ENCODE results near the gene PDLIM5.
A peak's percentile ranks its signal among the peaks of the same experiment; 100 is the strongest.

Gene PDLIM5

GRCh38 chr4:94689155-94689860 lies 237.6 kb downstream of the PDLIM5 start:
- Histone ChIP-seq H3K36me3 (ENCODE audit: control insufficient read depth in 1 of 2, insufficient read depth in 2 of 2, low read length in 2 of 2) (no peaks in the 10 kb centered on the region), H3K4me3 (ENCODE audit: low read depth in 1 of 2, low read length in 2 of 2) (no peak overlapping the region), H3K27ac (ENCODE audit: low read length) (no peak overlapping the region), H3K27me3 (ENCODE audit: low read depth, low read length) (no peaks in the 10 kb centered on the region), H3K4me1 (ENCODE audit: control insufficient read depth in 1 of 2, insufficient read depth in 2 of 2, low read length in 2 of 2) (no peaks in the 10 kb centered on the region), H3K9me3 (ENCODE audit: control insufficient read depth in 1 of 2, low read length in 2 of 2) (no peaks in the 10 kb centered on the region)

- Histone ChIP-seq H3K4me3 (ENCODE audit: low read depth in 1 of 2, low read length in 2 of 2) (no peak overlapping the region), H3K4me1 (ENCODE audit: control insufficient read depth in 1 of 2, insufficient read depth in 2 of 2, low read length in 2 of 2) (no peaks in the 10 kb centered on the region), H3K9me3 (ENCODE audit: control insufficient read depth in 1 of 2, low read length in 2 of 2) (no peaks in the 10 kb centered on the region), H3K27me3 (ENCODE audit: low read depth, low read length) (no peaks in the 10 kb centered on the region), H3K27ac (ENCODE audit: low read length) (no peak overlapping the region), H3K36me3 (ENCODE audit: control insufficient read depth in 1 of 2, insufficient read depth in 2 of 2, low read length in 2 of 2) (no peaks in the 10 kb centered on the region)
Observed at GRCh38 chr4:94690851-94691254, 239.1 kb downstream of the PDLIM5 start.

GRCh38 chr4:94691552-94691951 lies 239.8 kb downstream of the PDLIM5 start:
- no peaks in the 10 kb centered on the region for H3K27me3 ChIP-seq (ENCODE audit: low read depth, low read length)
- no peaks in the 10 kb centered on the region for H3K4me1 ChIP-seq (ENCODE audit: control insufficient read depth in 1 of 2, insufficient read depth in 2 of 2, low read length in 2 of 2)
- H3K9me3 ChIP-seq (ENCODE audit: control insufficient read depth in 1 of 2, low read length in 2 of 2): no peaks in the 10 kb centered on the region
- no peaks in the 10 kb centered on the region for H3K36me3 ChIP-seq (ENCODE audit: control insufficient read depth in 1 of 2, insufficient read depth in 2 of 2, low read length in 2 of 2)
- no peak overlapping the region for H3K4me3 ChIP-seq (ENCODE audit: low read depth in 1 of 2, low read length in 2 of 2)
- no peak overlapping the region for H3K27ac ChIP-seq (ENCODE audit: low read length)

- Histone ChIP-seq H3K27ac (ENCODE audit: low read length) (no peak overlapping the region), H3K27me3 (ENCODE audit: low read depth, low read length) (no peaks in the 10 kb centered on the region), H3K36me3 (ENCODE audit: control insufficient read depth in 1 of 2, insufficient read depth in 2 of 2, low read length in 2 of 2) (no peaks in the 10 kb centered on the region), H3K4me1 (ENCODE audit: control insufficient read depth in 1 of 2, insufficient read depth in 2 of 2, low read length in 2 of 2) (no peaks in the 10 kb centered on the region), H3K4me3 (ENCODE audit: low read depth in 1 of 2, low read length in 2 of 2) (no peak overlapping the region), H3K9me3 (ENCODE audit: control insufficient read depth in 1 of 2, low read length in 2 of 2) (no peaks in the 10 kb centered on the region)
Observed at GRCh38 chr4:94695384-94695783, 243.6 kb downstream of the PDLIM5 start.

GRCh38 chr4:94698187-94698586 lies 246.4 kb downstream of the PDLIM5 start:
- no peaks in the 10 kb centered on the region for H3K27me3 ChIP-seq (ENCODE audit: low read depth, low read length)
- no peak overlapping the region for H3K27ac ChIP-seq (ENCODE audit: low read length)
- H3K9me3 ChIP-seq (ENCODE audit: control insufficient read depth in 1 of 2, low read length in 2 of 2): no peaks in the 10 kb centered on the region
- H3K36me3 ChIP-seq (ENCODE audit: control insufficient read depth in 1 of 2, insufficient read depth in 2 of 2, low read length in 2 of 2): no peaks in the 10 kb centered on the region
- H3K4me3 ChIP-seq (ENCODE audit: low read depth in 1 of 2, low read length in 2 of 2): no peak overlapping the region
- H3K4me1 ChIP-seq (ENCODE audit: control insufficient read depth in 1 of 2, insufficient read depth in 2 of 2, low read length in 2 of 2): no peaks in the 10 kb centered on the region

- Histone ChIP-seq H3K27me3 (ENCODE audit: low read depth, low read length) (no peaks in the 10 kb centered on the region), H3K4me3 (ENCODE audit: low read depth in 1 of 2, low read length in 2 of 2) (no peak overlapping the region), H3K9me3 (ENCODE audit: control insufficient read depth in 1 of 2, low read length in 2 of 2) (no peaks in the 10 kb centered on the region), H3K4me1 (ENCODE audit: control insufficient read depth in 1 of 2, insufficient read depth in 2 of 2, low read length in 2 of 2) (no peaks in the 10 kb centered on the region), H3K36me3 (ENCODE audit: control insufficient read depth in 1 of 2, insufficient read depth in 2 of 2, low read length in 2 of 2) (no peaks in the 10 kb centered on the region), H3K27ac (ENCODE audit: low read length) (no peak overlapping the region)
Observed at GRCh38 chr4:94700298-94700697, 248.6 kb downstream of the PDLIM5 start.

GRCh38 chr4:94701631-94702300 lies 250.0 kb downstream of the PDLIM5 start:
- no peaks in the 10 kb centered on the region for H3K27me3 ChIP-seq (ENCODE audit: low read depth, low read length)
- H3K4me3 ChIP-seq (ENCODE audit: low read depth in 1 of 2, low read length in 2 of 2): no peak overlapping the region
- no peaks in the 10 kb centered on the region for H3K36me3 ChIP-seq (ENCODE audit: control insufficient read depth in 1 of 2, insufficient read depth in 2 of 2, low read length in 2 of 2)
- H3K4me1 ChIP-seq (ENCODE audit: control insufficient read depth in 1 of 2, insufficient read depth in 2 of 2, low read length in 2 of 2): no peaks in the 10 kb centered on the region
- H3K9me3 ChIP-seq (ENCODE audit: control insufficient read depth in 1 of 2, low read length in 2 of 2): no peaks in the 10 kb centered on the region
- H3K27ac ChIP-seq (ENCODE audit: low read length): no peak overlapping the region

GRCh38 chr4:94711635-94712034 lies 259.9 kb downstream of the PDLIM5 start:
- Histone ChIP-seq H3K27me3 (ENCODE audit: low read depth, low read length) (no peaks in the 10 kb centered on the region), H3K36me3 (ENCODE audit: control insufficient read depth in 1 of 2, insufficient read depth in 2 of 2, low read length in 2 of 2) (no peaks in the 10 kb centered on the region), H3K4me1 (ENCODE audit: control insufficient read depth in 1 of 2, insufficient read depth in 2 of 2, low read length in 2 of 2) (no peaks in the 10 kb centered on the region), H3K27ac (ENCODE audit: low read length) (no peak overlapping the region), H3K9me3 (ENCODE audit: control insufficient read depth in 1 of 2, low read length in 2 of 2) (no peaks in the 10 kb centered on the region), H3K4me3 (ENCODE audit: low read depth in 1 of 2, low read length in 2 of 2) (no peak overlapping the region)

GRCh38 chr4:94714365-94715160 lies 262.8 kb downstream of the PDLIM5 start:
- no peak overlapping the region for H3K4me3 ChIP-seq (ENCODE audit: low read depth in 1 of 2, low read length in 2 of 2)
- H3K27ac ChIP-seq (ENCODE audit: low read length): peak overlapping the region; percentile 20
- H3K36me3 ChIP-seq (ENCODE audit: control insufficient read depth in 1 of 2, insufficient read depth in 2 of 2, low read length in 2 of 2): no peaks in the 10 kb centered on the region
- no peaks in the 10 kb centered on the region for H3K27me3 ChIP-seq (ENCODE audit: low read depth, low read length)
- H3K4me1 ChIP-seq (ENCODE audit: control insufficient read depth in 1 of 2, insufficient read depth in 2 of 2, low read length in 2 of 2): no peaks in the 10 kb centered on the region
- peaks cover 0 to 2% of the 10 kb centered on the region in 2 donors for H3K9me3 ChIP-seq (ENCODE audit: control insufficient read depth in 1 of 2, low read length in 2 of 2)

- Histone ChIP-seq H3K9me3 (ENCODE audit: control insufficient read depth in 1 of 2, low read length in 2 of 2) (peaks cover 0 to 2% of the 10 kb centered on the region in 2 donors), H3K27ac (ENCODE audit: low read length) (no peak overlapping the region), H3K27me3 (ENCODE audit: low read depth, low read length) (no peaks in the 10 kb centered on the region), H3K36me3 (ENCODE audit: control insufficient read depth in 1 of 2, insufficient read depth in 2 of 2, low read length in 2 of 2) (no peaks in the 10 kb centered on the region), H3K4me1 (ENCODE audit: control insufficient read depth in 1 of 2, insufficient read depth in 2 of 2, low read length in 2 of 2) (no peaks in the 10 kb centered on the region), H3K4me3 (ENCODE audit: low read depth in 1 of 2, low read length in 2 of 2) (no peak overlapping the region)
Observed at GRCh38 chr4:94715726-94716125, 264.0 kb downstream of the PDLIM5 start.

Measured in muscle layer of duodenum (tissue), 2 donors.